Midbrain (tissue), 1 donor: ENCODE data around the gene NPTX1.

ENCODE experiments used
- DNase-seq: peaks from one replicate; lab custom pipeline; 2025; lab: John Stamatoyannopoulos, UW

NPTX1 gene

GRCh38 chr17:80443916-80444643, 32.3 kb downstream of the NPTX1 start:
- no peak for DNase-seq

- no peak for DNase-seq
Measured at GRCh38 chr17:80443498-80443897, 32.9 kb downstream of the NPTX1 start.

- DNase-seq, result no peak
Measured at GRCh38 chr17:80442764-80443163, 33.6 kb downstream of the NPTX1 start.

- no peak for DNase-seq
Measured at GRCh38 chr17:80442323-80442659, 34.1 kb downstream of the NPTX1 start.

GRCh38 chr17:80441598-80442322, 34.6 kb downstream of the NPTX1 start:
- no peak for DNase-seq

GRCh38 chr17:80441133-80441578, 35.3 kb downstream of the NPTX1 start:
- no peak for DNase-seq

GRCh38 chr17:80439499-80439898, 36.9 kb downstream of the NPTX1 start:
- DNase-seq, result no peak

GRCh38 chr17:80438806-80439205, 37.6 kb downstream of the NPTX1 start:
- no peak for DNase-seq

- no peak for DNase-seq
Measured at GRCh38 chr17:80437532-80437931, 38.9 kb downstream of the NPTX1 start.

GRCh38 chr17:80433916-80434666, 42.3 kb downstream of the NPTX1 start:
- no peak for DNase-seq

- no peak for DNase-seq
Measured at GRCh38 chr17:80432961-80433550, 43.4 kb downstream of the NPTX1 start.

- DNase-seq, result no peak
Measured at GRCh38 chr17:80432350-80432955, 44.0 kb downstream of the NPTX1 start.

GRCh38 chr17:80431246-80432195, 44.9 kb downstream of the NPTX1 start:
- no peak for DNase-seq

- no peak for DNase-seq
Measured at GRCh38 chr17:80430446-80431245, 45.8 kb downstream of the NPTX1 start.

GRCh38 chr17:80429356-80430275, 46.8 kb downstream of the NPTX1 start:
- no peak for DNase-seq

- DNase-seq, result no peak
Measured at GRCh38 chr17:80428796-80429195, 47.6 kb downstream of the NPTX1 start.

- no peak for DNase-seq
Measured at GRCh38 chr17:80428363-80428762, 48.0 kb downstream of the NPTX1 start.

- DNase-seq, result no peak
Measured at GRCh38 chr17:80427366-80428282, 48.8 kb downstream of the NPTX1 start.
